GM19023 (cell line): ENCODE measurements around the gene SCGB3A2.
"Not testable (repeated sequence)": the region's sequence is repeated elsewhere in the genome, so short reads cannot be mapped to it uniquely, and the experiment has no call there.

Experiments used
- ATAC-seq: cut with Tn5 transposase; IDR thresholded peaks from one replicate; pipeline ENCODE4 v1.9.1; 2021; ENCODE audit warnings: mild to moderate bottlenecking, moderate library complexity; ENCODE audit not compliant: unreplicated experiment

SCGB3A2 gene

GRCh38 chr5:147860641-147861025, 17.9 kb upstream of the SCGB3A2 start:
- no peak for ATAC-seq

DNA sequence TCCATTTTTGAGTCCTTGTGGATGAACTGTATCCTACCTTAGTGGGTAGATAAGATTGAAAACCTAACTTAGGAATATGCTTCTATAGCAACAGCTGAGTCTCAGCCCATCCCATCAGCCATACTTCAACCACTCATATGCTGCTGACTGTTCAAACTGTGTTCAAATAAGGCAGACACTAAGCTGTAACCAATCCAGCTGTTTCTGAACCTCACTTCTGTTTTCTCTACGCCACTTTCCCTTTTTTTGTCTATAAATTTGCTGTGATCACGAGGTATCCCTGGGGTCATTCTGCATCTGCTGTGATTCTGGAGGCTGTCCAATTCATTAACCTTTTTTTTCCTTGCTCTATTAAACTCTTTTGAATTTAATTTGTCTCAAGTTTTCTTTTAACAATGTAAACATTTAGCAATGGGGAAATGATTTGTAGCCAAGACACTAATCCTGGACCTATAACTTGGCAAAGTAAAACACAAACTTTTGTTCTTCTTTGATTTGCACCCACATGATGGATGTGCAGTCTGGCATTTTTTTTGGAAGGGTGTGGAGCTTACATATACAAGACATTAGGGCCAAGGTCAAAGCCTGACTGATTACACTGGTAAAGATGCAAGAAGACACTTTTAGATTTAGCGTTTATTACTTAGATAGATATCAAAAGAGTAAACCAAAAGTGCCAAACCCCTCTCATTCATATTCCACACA, 14.9 kb upstream of the SCGB3A2 start:
- no peak for ATAC-seq

- ATAC-seq: no peak
Observed at GRCh38 chr5:147869112-147869511, 9.4 kb upstream of the SCGB3A2 start.

GRCh38 chr5:147869892-147870291, 8.6 kb upstream of the SCGB3A2 start:
- ATAC-seq: not testable (repeated sequence)

GRCh38 chr5:147871980-147872549, 6.4 kb upstream of the SCGB3A2 start:
- not testable (repeated sequence) for ATAC-seq

DNA sequence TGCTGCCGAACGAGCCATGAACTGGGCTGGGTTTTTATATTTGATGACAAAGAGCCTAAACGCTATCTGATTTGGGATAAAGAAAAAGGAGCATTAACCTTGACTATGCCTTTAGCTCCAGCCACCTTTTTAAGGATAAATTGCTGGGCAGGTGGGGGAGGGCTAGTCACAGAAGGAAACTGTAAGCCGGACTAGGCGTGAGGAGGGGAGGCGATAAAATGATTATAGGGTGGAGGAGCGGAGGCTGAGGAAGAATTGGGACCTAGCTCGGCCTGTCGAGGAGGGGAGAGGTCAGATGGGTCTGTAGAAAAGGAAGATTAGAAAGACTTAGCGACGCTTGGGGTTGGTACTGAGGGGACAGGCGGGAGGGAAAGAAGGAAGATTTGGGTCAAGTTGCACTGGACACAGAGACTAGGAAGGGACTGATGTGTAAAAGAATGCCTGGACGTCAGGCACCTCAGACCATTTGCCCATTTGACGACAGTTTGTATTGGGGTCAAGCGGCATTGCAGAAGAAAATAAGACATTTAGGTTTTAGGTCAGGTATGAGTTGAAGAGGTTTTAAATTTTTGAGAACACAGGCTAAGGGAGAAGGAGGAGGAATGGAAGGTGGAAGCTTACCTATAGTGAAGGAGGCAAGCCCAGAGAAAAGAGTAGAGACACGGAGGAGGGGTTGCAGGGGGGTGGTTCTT, 5.6 kb upstream of the SCGB3A2 start:
- not testable (repeated sequence) for ATAC-seq

- ATAC-seq: not testable (repeated sequence)
Observed at GRCh38 chr5:147874118-147874875, 4.2 kb upstream of the SCGB3A2 start.

DNA sequence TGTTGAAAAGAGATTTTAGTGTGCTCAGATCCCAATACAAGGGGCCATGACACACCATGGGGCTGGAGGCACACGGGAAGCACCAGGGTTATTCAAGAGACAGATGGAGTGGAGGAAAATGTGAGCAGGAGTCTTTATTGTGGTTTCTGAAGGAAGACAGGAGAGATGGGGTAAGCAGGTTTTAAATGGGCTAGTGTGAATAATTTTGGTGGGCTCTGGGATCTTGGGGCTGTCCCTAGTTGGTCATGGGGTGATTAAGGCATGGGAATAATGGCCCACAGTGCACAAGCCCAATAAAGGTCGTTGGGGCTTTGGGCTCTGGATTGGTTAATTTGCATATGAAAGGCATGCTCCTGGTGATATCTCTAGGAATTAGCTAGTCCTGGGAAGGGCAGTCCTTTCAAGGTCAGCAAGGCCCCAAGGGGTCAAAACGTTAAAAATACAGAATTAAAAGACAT, 3.6 kb upstream of the SCGB3A2 start:
- ATAC-seq: no peak

- no peak for ATAC-seq
Observed at GRCh38 chr5:147876141-147876540, 2.4 kb upstream of the SCGB3A2 start.

- no peak for ATAC-seq
Observed at GRCh38 chr5:147876626-147877025, 1.9 kb upstream of the SCGB3A2 start.

DNA sequence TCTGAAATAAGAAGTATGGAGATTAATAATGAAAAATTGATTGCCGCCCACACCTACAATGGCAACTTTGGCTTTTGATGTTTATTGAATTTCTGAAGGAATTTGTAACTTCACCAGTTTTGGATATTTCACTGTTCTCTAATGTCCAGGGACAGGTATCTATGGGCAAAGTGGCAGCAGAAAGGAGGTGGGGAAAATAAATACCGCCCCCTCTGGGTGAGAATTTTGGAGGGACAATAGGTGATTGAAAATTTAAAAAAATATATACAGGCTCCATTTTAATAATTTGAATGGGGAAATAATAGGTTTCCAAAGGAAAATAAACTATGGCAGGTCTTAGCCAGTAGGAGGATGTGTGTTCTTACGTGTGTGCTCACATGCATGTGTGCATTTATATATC, 1.3 kb downstream of the SCGB3A2 start:
- no peak for ATAC-seq

DNA sequence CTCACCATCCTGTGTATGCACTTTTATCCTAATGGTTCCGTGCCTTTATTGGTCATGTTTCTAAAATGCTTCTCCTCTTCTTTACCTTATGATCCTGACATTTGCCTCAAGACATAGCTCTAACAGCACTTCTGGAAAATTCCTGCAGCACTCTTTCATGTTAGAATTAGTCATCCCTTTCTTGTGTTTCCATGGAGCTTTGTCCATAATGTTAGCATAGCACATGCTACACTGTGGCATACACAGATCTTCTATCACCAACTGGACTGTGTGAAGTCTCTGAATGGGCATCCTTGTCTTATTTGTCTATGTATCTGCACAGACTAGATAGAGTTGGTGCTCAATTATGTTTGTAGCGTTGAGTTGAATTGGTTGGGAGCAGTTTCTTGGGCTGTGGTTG, 2.0 kb downstream of the SCGB3A2 start:
- ATAC-seq: no peak

- ATAC-seq: no peak
Observed at GRCh38 chr5:147882586-147883313, 4.2 kb downstream of the SCGB3A2 start.

- no peak for ATAC-seq
Observed at GRCh38 chr5:147887026-147887627, 8.6 kb downstream of the SCGB3A2 start.

- ATAC-seq: no peak
Observed at GRCh38 chr5:147887930-147888329, 9.4 kb downstream of the SCGB3A2 start.

GRCh38 chr5:147892696-147893296, 14.3 kb downstream of the SCGB3A2 start:
- no peak for ATAC-seq

GRCh38 chr5:147893820-147894219, 15.3 kb downstream of the SCGB3A2 start:
- ATAC-seq: no peak

GRCh38 chr5:147895864-147896263, 17.4 kb downstream of the SCGB3A2 start:
- ATAC-seq: no peak

DNA sequence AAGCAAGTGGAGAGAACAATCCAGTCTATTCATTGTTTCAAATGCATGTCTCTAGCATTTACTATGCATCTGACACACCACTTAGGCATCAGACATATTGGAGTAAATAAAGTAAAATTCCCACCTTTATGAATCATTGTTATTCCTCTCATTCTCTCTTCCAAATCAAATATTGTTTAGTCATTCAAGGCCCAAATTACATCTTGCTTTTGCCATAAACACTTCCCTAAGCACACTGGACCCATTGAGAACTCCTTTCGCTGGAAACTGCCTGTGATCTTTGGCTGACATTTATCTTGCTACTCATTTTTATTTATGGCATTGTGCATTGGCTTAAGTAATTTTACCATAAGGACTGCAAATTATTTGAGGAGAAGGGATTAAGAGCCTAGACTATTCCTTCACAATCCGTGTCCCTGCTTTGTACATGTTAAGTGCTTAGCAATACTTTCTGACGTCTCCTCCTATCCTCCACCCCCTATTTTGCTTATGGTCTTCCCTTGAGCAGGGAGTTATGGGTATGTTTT, 20.4 kb downstream of the SCGB3A2 start:
- no peak for ATAC-seq

DNA sequence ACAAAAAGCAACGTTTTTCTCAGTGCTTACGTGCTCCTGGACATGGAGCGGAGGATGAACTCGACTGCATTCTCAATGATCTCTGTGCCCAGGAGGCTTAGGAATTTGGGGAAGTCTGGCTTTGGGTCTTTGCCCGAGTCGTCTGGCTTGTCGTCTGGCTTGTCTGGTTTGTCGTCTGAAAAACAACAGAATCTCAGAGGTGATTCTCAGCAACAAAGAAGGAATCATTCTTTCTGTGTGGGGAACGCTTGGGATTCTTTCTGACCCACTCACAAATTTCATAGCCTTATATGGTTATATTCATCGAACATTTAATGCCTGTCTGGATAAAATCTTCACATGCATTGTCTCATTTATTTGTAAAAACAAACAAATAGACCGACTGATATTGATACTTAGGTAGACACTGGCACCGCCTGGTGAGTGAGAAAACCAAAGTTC, 23.1 kb downstream of the SCGB3A2 start:
- ATAC-seq: no peak
